ENCODE measurements around the gene TUT4. TPM values are rescaled to one million over a fixed set of nuclear protein-coding genes. Genes with fewer than 3 reads are reported as not detected.

TUT4 gene
- polyA plus RNA-seq, 1 donor from 2014 or later, result 84.1 TPM

DNA sequence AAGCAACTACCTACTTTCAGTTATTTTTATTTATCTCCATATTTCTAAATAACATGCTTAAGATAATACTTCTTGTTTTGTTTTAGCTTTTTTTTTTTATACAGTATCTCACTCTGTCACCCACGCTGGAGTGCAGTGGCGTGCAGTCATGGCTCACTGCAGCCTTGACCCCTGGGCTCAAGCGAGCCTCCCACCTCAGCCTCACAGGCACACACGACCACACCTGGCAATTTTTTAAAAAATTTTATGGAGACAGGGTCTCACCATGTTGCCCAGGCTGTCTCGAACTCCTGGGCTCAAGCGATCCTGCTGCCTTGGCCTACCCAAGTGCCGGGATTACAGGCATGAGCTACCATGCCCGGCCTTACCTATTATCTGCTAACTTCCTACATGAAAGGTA lies 20.6 kb downstream of the TUT4 start:
- no peaks in the 10 kb centered on the region for H3F3A ChIP-seq (ENCODE audit: insufficient read depth, low read length, poor library complexity, severe bottlenecking)
- H4K20me1 ChIP-seq (ENCODE audit: insufficient read depth), result no peaks in the 10 kb centered on the region
- no peak overlapping the region for H3K4me3 ChIP-seq (ENCODE audit: low read length)
- H3K4me2 ChIP-seq (ENCODE audit: low read length), result no peak overlapping the region
- no peaks in the 10 kb centered on the region for H3K36me3 ChIP-seq (ENCODE audit: insufficient read depth, low read length)
- no peaks in the 10 kb centered on the region for H3K9me2 ChIP-seq (ENCODE audit: insufficient read depth, low read length)
- H3K9ac ChIP-seq (ENCODE audit: low read length), result no peak overlapping the region
- H3K9me3 ChIP-seq (ENCODE audit: low read length), result no peaks in the 10 kb centered on the region
- no peaks in the 10 kb centered on the region for H3K27me3 ChIP-seq (ENCODE audit: insufficient read depth, low read depth, low read length)
- TF ChIP-seq TAF1 (IDR thresholded peaks at IDR 0.05; ENCODE audit: low read depth), result no peak
- TF ChIP-seq, protein P1, sequence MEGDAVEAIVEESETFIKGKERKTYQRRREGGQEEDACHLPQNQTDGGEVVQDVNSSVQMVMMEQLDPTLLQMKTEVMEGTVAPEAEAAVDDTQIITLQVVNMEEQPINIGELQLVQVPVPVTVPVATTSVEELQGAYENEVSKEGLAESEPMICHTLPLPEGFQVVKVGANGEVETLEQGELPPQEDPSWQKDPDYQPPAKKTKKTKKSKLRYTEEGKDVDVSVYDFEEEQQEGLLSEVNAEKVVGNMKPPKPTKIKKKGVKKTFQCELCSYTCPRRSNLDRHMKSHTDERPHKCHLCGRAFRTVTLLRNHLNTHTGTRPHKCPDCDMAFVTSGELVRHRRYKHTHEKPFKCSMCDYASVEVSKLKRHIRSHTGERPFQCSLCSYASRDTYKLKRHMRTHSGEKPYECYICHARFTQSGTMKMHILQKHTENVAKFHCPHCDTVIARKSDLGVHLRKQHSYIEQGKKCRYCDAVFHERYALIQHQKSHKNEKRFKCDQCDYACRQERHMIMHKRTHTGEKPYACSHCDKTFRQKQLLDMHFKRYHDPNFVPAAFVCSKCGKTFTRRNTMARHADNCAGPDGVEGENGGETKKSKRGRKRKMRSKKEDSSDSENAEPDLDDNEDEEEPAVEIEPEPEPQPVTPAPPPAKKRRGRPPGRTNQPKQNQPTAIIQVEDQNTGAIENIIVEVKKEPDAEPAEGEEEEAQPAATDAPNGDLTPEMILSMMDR (IDR thresholded peaks at IDR 0.05; ENCODE audit: poor library complexity, severe bottlenecking), result no peak
- no peak for TF ChIP-seq EZH2 (IDR thresholded peaks at IDR 0.05; ENCODE audit: borderline replicate concordance, insufficient read depth, low read length, poor library complexity, severe bottlenecking)
- TF ChIP-seq, protein P2, sequence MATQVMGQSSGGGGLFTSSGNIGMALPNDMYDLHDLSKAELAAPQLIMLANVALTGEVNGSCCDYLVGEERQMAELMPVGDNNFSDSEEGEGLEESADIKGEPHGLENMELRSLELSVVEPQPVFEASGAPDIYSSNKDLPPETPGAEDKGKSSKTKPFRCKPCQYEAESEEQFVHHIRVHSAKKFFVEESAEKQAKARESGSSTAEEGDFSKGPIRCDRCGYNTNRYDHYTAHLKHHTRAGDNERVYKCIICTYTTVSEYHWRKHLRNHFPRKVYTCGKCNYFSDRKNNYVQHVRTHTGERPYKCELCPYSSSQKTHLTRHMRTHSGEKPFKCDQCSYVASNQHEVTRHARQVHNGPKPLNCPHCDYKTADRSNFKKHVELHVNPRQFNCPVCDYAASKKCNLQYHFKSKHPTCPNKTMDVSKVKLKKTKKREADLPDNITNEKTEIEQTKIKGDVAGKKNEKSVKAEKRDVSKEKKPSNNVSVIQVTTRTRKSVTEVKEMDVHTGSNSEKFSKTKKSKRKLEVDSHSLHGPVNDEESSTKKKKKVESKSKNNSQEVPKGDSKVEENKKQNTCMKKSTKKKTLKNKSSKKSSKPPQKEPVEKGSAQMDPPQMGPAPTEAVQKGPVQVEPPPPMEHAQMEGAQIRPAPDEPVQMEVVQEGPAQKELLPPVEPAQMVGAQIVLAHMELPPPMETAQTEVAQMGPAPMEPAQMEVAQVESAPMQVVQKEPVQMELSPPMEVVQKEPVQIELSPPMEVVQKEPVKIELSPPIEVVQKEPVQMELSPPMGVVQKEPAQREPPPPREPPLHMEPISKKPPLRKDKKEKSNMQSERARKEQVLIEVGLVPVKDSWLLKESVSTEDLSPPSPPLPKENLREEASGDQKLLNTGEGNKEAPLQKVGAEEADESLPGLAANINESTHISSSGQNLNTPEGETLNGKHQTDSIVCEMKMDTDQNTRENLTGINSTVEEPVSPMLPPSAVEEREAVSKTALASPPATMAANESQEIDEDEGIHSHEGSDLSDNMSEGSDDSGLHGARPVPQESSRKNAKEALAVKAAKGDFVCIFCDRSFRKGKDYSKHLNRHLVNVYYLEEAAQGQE (IDR thresholded peaks at IDR 0.05; ENCODE audit: borderline replicate concordance), result no peak
- TF ChIP-seq RAD21 (conservative IDR thresholded peaks at IDR 0.05), result no peak
- no peak for TF ChIP-seq EP300 (conservative IDR thresholded peaks at IDR 0.05; ENCODE audit: poor library complexity, severe bottlenecking)
- TF ChIP-seq MXI1 (conservative IDR thresholded peaks at IDR 0.05; ENCODE audit: poor library complexity, severe bottlenecking), result no peak
- no peak for TF ChIP-seq SMC3 (conservative IDR thresholded peaks at IDR 0.05; ENCODE audit: poor library complexity)
- TF ChIP-seq POLR2AphosphoS5 (IDR thresholded peaks at IDR 0.05), result no peak
- no peak overlapping the region for H3K27ac ChIP-seq (ENCODE audit: low read length)
- H2AFZ ChIP-seq (ENCODE audit: low read depth, low read length), result no peak overlapping the region
- H3K79me2 ChIP-seq (replicated peaks; ENCODE audit: insufficient read depth, low read length), result peaks cover 92% of the 10 kb centered on the region

DNA sequence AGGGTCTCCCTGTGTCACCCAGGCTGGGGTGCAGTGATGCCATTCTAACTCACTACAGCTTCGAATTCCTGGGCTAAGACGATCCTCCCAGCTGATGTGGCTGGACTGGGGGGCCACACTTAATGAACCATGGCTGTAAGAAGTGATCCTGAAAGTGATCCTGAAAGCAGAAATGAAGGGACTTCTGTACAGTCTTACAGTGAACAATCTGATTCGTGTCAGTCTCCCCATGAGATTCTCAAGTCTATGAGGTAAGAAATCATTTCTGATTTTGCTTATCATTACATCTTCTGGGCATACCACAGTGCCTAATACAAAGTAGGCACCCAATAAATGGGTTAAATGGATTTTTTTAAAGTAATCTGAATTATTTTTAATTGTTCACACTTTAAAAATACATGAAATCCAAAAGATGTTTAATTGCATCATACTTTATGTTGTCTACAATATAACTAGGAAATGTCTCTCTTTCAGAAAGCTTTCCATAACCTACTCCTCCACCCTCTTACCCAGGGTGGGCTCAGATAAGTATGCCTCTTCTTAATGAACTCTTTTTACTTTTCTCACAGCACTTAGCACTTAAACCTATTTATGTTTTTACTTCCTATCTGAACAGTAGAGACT lies 21.5 kb downstream of the TUT4 start:
- Histone ChIP-seq H3K9me3 (ENCODE audit: low read length) (no peaks in the 10 kb centered on the region), H3F3A (ENCODE audit: insufficient read depth, low read length, poor library complexity, severe bottlenecking) (no peaks in the 10 kb centered on the region), H3K27me3 (ENCODE audit: insufficient read depth, low read depth, low read length) (no peaks in the 10 kb centered on the region), H3K4me3 (ENCODE audit: low read length) (no peak overlapping the region), H3K9ac (ENCODE audit: low read length) (no peak overlapping the region), H2AFZ (ENCODE audit: low read depth, low read length) (no peak overlapping the region), H4K20me1 (ENCODE audit: insufficient read depth) (no peaks in the 10 kb centered on the region), H3K27ac (ENCODE audit: low read length) (no peak overlapping the region), H3K79me2 (replicated peaks; ENCODE audit: insufficient read depth, low read length) (peaks cover 94% of the 10 kb centered on the region), H3K36me3 (ENCODE audit: insufficient read depth, low read length) (no peaks in the 10 kb centered on the region), H3K9me2 (ENCODE audit: insufficient read depth, low read length) (no peaks in the 10 kb centered on the region), H3K4me2 (ENCODE audit: low read length) (no peak overlapping the region)
- TF ChIP-seq EP300 (conservative IDR thresholded peaks at IDR 0.05; ENCODE audit: poor library complexity, severe bottlenecking), result no peak
- TF ChIP-seq TAF1 (IDR thresholded peaks at IDR 0.05; ENCODE audit: low read depth), result no peak
- no peak for TF ChIP-seq SMC3 (conservative IDR thresholded peaks at IDR 0.05; ENCODE audit: poor library complexity)
- no peak for TF ChIP-seq POLR2AphosphoS5 (IDR thresholded peaks at IDR 0.05)
- no peak for TF ChIP-seq MXI1 (conservative IDR thresholded peaks at IDR 0.05; ENCODE audit: poor library complexity, severe bottlenecking)
- TF ChIP-seq EZH2 (IDR thresholded peaks at IDR 0.05; ENCODE audit: borderline replicate concordance, insufficient read depth, low read length, poor library complexity, severe bottlenecking), result no peak
- TF ChIP-seq, protein P2 (IDR thresholded peaks at IDR 0.05; ENCODE audit: borderline replicate concordance), result no peak
- TF ChIP-seq RAD21 (conservative IDR thresholded peaks at IDR 0.05), result no peak
- TF ChIP-seq, protein P1 (IDR thresholded peaks at IDR 0.05; ENCODE audit: poor library complexity, severe bottlenecking), result no peak
